GM12878 (cell line): Measurements from ENCODE around the gene GDA. TPM values are rescaled to one million over a fixed set of nuclear protein-coding genes. Genes with fewer than 3 reads are reported as not detected.

Source experiments
- BACH1 ChIP-seq: fragments of 450-650 bp; IDR thresholded peaks from 2 replicates; pipeline ENCODE4 v1.6.1; 2017; ENCODE audit warnings: mild to moderate bottlenecking, borderline replicate concordance
- BCL11A ChIP-seq: IDR thresholded peaks from 2 replicates; pipeline ENCODE4 v1.6.1; 2011; ENCODE audit warnings: low read depth, low read length
- BHLHE40 ChIP-seq, 2 experiments: fragments of 450-650 bp in 1 of 2; IDR thresholded peaks; 2 replicates each; pipeline ENCODE4 v1.6.1; 2011 to 2017; ENCODE audit warnings: low read depth in 2 of 2, borderline replicate concordance in 1 of 2, improper control_type of control experiment in 1 of 2, low read length in 1 of 2, mild to moderate bottlenecking in 1 of 2
- HDAC6 ChIP-seq: fragments of 200-600 bp; sonication (generic); IDR thresholded peaks from one replicate; pipeline ENCODE4 v1.8.0; 2017; ENCODE audit warnings: antibody characterized with exemption; ENCODE audit not compliant: unreplicated experiment
- IKZF2 ChIP-seq, 2 experiments: fragments of 450-650 bp; IDR thresholded peaks; 2 replicates each; pipeline ENCODE4 v1.6.1; 2017; ENCODE audit warnings: mild to moderate bottlenecking in 2 of 2, moderate library complexity in 2 of 2
- MXI1 ChIP-seq: fragments of 150-350 bp; IDR thresholded peaks from 2 replicates; pipeline ENCODE4 v1.6.1; 2011; ENCODE audit warnings: low read depth, mild to moderate bottlenecking, inconsistent platforms, low read length, improper control_type of control experiment
- NFIC ChIP-seq: IDR thresholded peaks from 2 replicates; pipeline ENCODE4 v1.6.1; 2012; ENCODE audit warnings: low read depth, mild to moderate bottlenecking, inconsistent platforms, low read length, moderate library complexity
- NR2F1 ChIP-seq: fragments of 450-650 bp; conservative IDR thresholded peaks from 2 replicates; pipeline ENCODE4 v1.6.1; 2017; ENCODE audit warnings: mild to moderate bottlenecking
- POLR2A ChIP-seq: IDR thresholded peaks from 2 replicates; pipeline ENCODE4 v1.6.1; 2011; ENCODE audit warnings: low read depth, mild to moderate bottlenecking, low read length
- POU2F2 ChIP-seq: IDR thresholded peaks from 3 replicates; pipeline ENCODE4 v1.6.1; 2011; ENCODE audit warnings: low read depth, mild to moderate bottlenecking, low read length, borderline replicate concordance
- RAD51 ChIP-seq: fragments of 450-650 bp; IDR thresholded peaks from 2 replicates; pipeline ENCODE4 v1.6.1; 2016; ENCODE audit warnings: moderate library complexity, mild to moderate bottlenecking, inconsistent platforms
- RB1 ChIP-seq: fragments of 450-650 bp; formaldehyde crosslinking; IDR thresholded peaks from 2 replicates; pipeline ENCODE4 v1.6.1; 2017; ENCODE audit warnings: mild to moderate bottlenecking, borderline replicate concordance
- RCOR1 ChIP-seq: conservative IDR thresholded peaks from 2 replicates; pipeline ENCODE4 v1.6.1; 2012; ENCODE audit warnings: low read depth, low read length, improper control_type of control experiment
- SMC3 ChIP-seq: IDR thresholded peaks from 2 replicates; pipeline ENCODE4 v1.6.1; 2011; ENCODE audit warnings: low read length, improper control_type of control experiment, borderline replicate concordance
- SREBF2 ChIP-seq: IDR thresholded peaks from 2 replicates; pipeline ENCODE4 v1.6.1; 2012; ENCODE audit warnings: mild to moderate bottlenecking, low read length
- SRF ChIP-seq, 2 experiments: IDR thresholded peaks; 2 replicates each; pipeline ENCODE4 v1.6.1; 2011; ENCODE audit warnings: low read depth in 2 of 2, low read length in 2 of 2, mild to moderate bottlenecking in 1 of 2, moderate library complexity in 1 of 2
- TAF1 ChIP-seq: IDR thresholded peaks from 2 replicates; pipeline ENCODE4 v1.6.1; 2011; ENCODE audit warnings: mild to moderate bottlenecking, low read depth, low read length, borderline replicate concordance
- YBX1 ChIP-seq: fragments of 450-650 bp; IDR thresholded peaks from 2 replicates; pipeline ENCODE4 v1.6.1; 2016; ENCODE audit warnings: antibody characterized with exemption
- ZZZ3 ChIP-seq: IDR thresholded peaks from 2 replicates; pipeline ENCODE4 v1.6.1; 2011; ENCODE audit warnings: low read depth; ENCODE audit not compliant: control insufficient read depth, insufficient read length
- polyA plus RNA-seq, 11 experiments: library from polyadenylated mRNA; depleted of rRNA in 4 of 11; unstranded in 6 of 11; stranded (reverse) in 5 of 11; fragments of >200 nt; fragmentation: Nextera tagmentation in 4 of 11; fragmentation: Illumina TruSeq in 1 of 11; extraction: Ambion mirVana in 4 of 11; extraction: Trizol in 1 of 11; gene quantifications; 1 replicate in 1 of 11; 2 replicates in 10 of 11; pipeline versions ENCODE4 v1.2.1 to v1.2.3, GENCODE V29; 2011 to 2016; ENCODE audit warnings: inconsistent platforms in 2 of 11, missing spikeins in 2 of 11, low read depth in 1 of 11
- total RNA-seq, 4 experiments: library from RNA; depleted of rRNA in 3 of 4; stranded (reverse); fragments of >200 nt in 3 of 4; fragmentation: Illumina TruSeq in 1 of 4; extraction: Trizol in 1 of 4; gene quantifications; 2 replicates each; pipeline versions ENCODE4 v1.2.1 to v1.2.3, GENCODE V29; 2013 to 2021
- TF ChIP-seq, protein P1 (sequence below): IDR thresholded peaks from 2 replicates; pipeline ENCODE4 v1.6.1; 2011; ENCODE audit warnings: mild to moderate bottlenecking, low read depth, low read length, moderate library complexity; ENCODE audit not compliant: insufficient replicate concordance
- TF ChIP-seq, protein P2 (sequence below): IDR thresholded peaks from 2 replicates; pipeline ENCODE4 v1.6.1; 2011; ENCODE audit warnings: low read depth, low read length, improper control_type of control experiment, borderline replicate concordance
- TF ChIP-seq, protein P3 (sequence below): IDR thresholded peaks from 2 replicates; pipeline ENCODE4 v1.6.1; 2012; ENCODE audit warnings: mild to moderate bottlenecking, low read depth, low read length
- TF ChIP-seq, protein P4 (sequence below): fragments of 450-650 bp; IDR thresholded peaks from 2 replicates; pipeline ENCODE4 v1.6.1; 2016; ENCODE audit warnings: mild to moderate bottlenecking
- TF ChIP-seq, protein P5 (sequence below): IDR thresholded peaks from 2 replicates; pipeline ENCODE4 v1.6.1; 2011; ENCODE audit warnings: borderline replicate concordance, low read depth, mild to moderate bottlenecking, moderate library complexity, mixed read lengths, low read length; ENCODE audit not compliant: insufficient read depth; ENCODE audit errors: extremely low read length

Gene GDA
- total and polyA plus RNA-seq, 10 of the 15 experiments (the other 5 are each of a cell fraction or from before 2014, with no cell fraction given), result 0.19 to 17.9 (median 0.48) TPM; not detected in 2

DNA sequence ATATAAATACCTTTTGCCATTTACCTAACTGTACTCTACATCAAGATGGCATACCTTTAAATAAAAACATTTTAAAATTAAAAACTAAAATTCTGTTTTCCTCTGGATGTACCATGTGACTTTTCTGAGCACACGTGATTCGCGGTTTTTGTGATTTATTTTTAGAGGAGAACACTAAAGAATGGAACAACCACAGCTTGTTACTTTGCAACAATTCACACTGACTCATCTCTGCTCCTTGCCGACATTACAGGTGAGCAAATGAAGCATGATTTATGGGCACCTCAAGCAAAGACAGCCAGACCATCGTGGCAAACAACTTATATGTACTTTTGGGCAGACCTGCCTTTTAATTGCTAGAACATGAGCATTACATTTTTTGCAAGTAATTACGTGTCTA is 61.3 kb downstream of the GDA start (continued):
- TF ChIP-seq TAF1 (no peak), ZZZ3 (no peak), RCOR1 (no peak), BACH1 (peak; percentile 45; the same call in 1 of the 2 replicates), POLR2A (no peak), NR2F1 (no peak), HDAC6 (no peak), SRF (IDR thresholded peaks at IDR 0.05; ENCODE audit: low read depth in 2 of 2, low read length in 2 of 2) (no peak), MXI1 (0 out of 2 replicates have a peak, but pooled peaks have one; percentile 27), YBX1 (no peak), SREBF2 (no peak), BCL11A (0 out of 2 replicates have a peak, but pooled peaks have one; percentile 31), RB1 (no peak), NFIC (no peak), RAD51 (peak; percentile 99), POU2F2 (no peak), SMC3 (no peak), IKZF2 (IDR thresholded peaks at IDR 0.05) (peak in 1 of 2 experiments; percentile 25; a peak in 2 of 4 replicates), BHLHE40 (IDR thresholded peaks at IDR 0.05; ENCODE audit: borderline replicate concordance in 1 of 2, low read depth in 2 of 2, low read length in 1 of 2) (peak; percentile 77 to 82)
- TF ChIP-seq, protein P1, sequence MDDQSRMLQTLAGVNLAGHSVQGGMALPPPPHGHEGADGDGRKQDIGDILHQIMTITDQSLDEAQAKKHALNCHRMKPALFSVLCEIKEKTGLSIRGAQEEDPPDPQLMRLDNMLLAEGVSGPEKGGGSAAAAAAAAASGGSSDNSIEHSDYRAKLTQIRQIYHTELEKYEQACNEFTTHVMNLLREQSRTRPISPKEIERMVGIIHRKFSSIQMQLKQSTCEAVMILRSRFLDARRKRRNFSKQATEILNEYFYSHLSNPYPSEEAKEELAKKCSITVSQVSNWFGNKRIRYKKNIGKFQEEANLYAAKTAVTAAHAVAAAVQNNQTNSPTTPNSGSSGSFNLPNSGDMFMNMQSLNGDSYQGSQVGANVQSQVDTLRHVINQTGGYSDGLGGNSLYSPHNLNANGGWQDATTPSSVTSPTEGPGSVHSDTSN, result peak; percentile 60
- TF ChIP-seq, protein P2, sequence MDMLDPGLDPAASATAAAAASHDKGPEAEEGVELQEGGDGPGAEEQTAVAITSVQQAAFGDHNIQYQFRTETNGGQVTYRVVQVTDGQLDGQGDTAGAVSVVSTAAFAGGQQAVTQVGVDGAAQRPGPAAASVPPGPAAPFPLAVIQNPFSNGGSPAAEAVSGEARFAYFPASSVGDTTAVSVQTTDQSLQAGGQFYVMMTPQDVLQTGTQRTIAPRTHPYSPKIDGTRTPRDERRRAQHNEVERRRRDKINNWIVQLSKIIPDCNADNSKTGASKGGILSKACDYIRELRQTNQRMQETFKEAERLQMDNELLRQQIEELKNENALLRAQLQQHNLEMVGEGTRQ, result peak; percentile 88
- TF ChIP-seq, protein P3, sequence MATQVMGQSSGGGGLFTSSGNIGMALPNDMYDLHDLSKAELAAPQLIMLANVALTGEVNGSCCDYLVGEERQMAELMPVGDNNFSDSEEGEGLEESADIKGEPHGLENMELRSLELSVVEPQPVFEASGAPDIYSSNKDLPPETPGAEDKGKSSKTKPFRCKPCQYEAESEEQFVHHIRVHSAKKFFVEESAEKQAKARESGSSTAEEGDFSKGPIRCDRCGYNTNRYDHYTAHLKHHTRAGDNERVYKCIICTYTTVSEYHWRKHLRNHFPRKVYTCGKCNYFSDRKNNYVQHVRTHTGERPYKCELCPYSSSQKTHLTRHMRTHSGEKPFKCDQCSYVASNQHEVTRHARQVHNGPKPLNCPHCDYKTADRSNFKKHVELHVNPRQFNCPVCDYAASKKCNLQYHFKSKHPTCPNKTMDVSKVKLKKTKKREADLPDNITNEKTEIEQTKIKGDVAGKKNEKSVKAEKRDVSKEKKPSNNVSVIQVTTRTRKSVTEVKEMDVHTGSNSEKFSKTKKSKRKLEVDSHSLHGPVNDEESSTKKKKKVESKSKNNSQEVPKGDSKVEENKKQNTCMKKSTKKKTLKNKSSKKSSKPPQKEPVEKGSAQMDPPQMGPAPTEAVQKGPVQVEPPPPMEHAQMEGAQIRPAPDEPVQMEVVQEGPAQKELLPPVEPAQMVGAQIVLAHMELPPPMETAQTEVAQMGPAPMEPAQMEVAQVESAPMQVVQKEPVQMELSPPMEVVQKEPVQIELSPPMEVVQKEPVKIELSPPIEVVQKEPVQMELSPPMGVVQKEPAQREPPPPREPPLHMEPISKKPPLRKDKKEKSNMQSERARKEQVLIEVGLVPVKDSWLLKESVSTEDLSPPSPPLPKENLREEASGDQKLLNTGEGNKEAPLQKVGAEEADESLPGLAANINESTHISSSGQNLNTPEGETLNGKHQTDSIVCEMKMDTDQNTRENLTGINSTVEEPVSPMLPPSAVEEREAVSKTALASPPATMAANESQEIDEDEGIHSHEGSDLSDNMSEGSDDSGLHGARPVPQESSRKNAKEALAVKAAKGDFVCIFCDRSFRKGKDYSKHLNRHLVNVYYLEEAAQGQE, result no peak
- TF ChIP-seq, protein P4, sequence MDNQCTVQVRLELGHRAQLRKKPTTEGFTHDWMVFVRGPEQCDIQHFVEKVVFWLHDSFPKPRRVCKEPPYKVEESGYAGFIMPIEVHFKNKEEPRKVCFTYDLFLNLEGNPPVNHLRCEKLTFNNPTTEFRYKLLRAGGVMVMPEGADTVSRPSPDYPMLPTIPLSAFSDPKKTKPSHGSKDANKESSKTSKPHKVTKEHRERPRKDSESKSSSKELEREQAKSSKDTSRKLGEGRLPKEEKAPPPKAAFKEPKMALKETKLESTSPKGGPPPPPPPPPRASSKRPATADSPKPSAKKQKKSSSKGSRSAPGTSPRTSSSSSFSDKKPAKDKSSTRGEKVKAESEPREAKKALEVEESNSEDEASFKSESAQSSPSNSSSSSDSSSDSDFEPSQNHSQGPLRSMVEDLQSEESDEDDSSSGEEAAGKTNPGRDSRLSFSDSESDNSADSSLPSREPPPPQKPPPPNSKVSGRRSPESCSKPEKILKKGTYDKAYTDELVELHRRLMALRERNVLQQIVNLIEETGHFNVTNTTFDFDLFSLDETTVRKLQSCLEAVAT, result peak; percentile 43; the same call in 1 of the 2 replicates
- TF ChIP-seq, protein P5, sequence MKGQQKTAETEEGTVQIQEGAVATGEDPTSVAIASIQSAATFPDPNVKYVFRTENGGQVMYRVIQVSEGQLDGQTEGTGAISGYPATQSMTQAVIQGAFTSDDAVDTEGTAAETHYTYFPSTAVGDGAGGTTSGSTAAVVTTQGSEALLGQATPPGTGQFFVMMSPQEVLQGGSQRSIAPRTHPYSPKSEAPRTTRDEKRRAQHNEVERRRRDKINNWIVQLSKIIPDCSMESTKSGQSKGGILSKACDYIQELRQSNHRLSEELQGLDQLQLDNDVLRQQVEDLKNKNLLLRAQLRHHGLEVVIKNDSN, result no peak
